ENCODE results near the gene NGB.

The NGB gene

DNA sequence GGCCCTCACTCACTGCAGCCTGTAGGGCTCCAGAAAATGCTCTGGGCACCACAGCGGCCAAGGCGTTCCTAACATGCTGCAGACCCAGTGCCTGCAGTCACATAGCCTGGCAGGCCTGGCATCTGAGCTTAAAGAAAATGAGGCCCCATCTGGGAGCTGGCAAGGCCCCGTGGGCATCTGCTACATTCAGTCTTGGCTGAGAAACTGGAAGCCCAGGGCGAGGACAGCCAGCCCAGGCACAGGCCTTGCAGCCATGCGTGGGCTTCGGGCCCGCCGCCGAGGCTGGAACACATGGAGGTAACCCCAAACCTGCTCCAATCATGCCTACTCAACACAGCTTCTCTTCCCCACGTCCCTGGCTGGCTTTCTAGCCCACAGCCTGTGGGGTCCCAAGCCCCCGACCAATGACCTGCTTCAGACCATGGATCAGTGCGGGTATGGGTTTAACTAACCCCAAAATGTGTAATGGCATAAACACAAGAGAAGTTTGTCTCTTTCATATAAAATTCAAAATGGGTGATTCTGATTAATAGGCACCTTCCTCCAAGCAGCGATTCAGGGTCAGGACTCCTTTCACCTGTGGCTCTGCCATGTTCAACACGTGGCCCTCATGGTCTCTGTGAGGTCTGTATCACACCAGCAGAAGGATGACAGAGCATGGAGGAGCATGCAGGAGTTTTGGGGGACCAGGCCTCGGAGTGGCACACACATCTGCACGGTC, 6.4 kb downstream of the NGB start:
- no peak for DNase-seq (ENCODE audit: low read depth)

GRCh38 chr14:77260631-77261030, 10.4 kb downstream of the NGB start:
- no peak for DNase-seq (ENCODE audit: low read depth)

DNA sequence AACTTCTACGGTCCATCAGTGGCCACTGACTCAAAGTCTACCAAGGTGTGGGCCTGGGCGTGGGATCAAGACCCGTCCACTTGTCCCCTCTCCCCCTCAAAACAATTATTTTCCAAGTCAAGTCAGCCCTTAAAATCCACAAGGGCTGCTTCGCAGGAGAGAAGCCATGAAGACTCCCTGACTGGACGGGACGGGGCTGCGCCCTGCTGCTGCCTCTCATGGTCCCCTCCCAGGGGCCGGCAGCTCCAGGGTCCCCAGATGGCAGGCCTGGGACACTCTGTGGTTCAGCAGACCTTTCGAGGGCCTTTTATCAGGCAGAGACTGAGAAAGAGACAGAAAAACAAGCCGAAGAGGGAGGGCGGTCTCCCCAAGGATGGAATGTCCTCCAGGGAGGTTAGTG, 10.8 kb downstream of the NGB start:
- DNase-seq (ENCODE audit: low read depth), result no peak

DNA sequence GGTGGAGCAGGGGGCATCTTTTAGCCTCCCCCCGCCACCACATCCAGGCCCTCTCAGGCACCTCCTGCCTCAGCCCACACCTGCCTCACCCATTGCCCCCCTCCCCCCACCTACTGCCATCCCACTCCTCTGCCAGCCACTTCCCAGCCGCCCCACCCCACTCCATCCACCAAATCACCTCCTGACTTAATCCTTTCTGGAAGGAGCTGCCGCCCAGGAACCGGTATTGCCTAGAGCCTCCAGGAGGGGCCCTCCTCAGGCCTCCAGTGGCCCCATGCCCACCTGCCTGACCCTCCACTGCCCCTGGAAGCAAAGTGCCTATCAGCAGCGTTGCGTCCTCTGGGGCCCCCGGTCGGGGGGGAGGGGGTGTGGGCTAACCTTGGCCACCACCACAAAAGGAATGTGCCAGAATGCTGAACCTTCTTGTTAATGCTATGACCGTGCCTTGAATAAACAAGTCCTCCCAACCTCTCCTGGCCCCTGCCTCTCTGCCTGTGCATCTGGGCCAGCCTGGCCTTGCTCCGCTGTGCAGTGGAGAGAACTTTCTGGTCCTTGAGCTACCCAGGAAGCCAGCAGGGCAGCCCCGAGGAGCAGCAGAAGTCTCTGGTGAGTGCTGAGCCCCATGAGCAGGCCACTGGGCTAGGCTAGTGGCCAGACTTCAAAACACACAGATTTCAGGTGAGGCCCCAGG, 11.8 kb downstream of the NGB start:
- no peak for DNase-seq (ENCODE audit: low read depth)

DNA sequence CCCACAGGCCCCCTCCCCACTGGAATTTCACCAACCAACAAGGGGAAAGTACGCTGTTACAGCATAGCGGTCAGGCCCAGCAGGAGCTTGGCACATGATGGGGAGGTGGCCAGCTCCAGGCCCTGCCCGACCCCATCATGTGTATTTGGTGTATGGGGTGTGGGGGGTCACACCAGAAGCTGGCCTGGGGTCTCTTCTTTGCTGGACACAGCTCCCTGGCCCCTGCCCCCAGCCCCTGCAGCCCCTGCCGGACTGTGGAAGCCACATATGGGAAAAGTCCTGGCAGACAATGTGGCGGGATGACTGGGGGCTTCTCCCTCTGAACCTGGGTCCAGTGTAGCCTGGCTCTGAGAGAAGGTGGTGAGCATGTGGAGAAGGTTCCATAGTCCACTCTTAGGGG, 12.4 kb downstream of the NGB start:
- no peak for DNase-seq (ENCODE audit: low read depth)

DNA sequence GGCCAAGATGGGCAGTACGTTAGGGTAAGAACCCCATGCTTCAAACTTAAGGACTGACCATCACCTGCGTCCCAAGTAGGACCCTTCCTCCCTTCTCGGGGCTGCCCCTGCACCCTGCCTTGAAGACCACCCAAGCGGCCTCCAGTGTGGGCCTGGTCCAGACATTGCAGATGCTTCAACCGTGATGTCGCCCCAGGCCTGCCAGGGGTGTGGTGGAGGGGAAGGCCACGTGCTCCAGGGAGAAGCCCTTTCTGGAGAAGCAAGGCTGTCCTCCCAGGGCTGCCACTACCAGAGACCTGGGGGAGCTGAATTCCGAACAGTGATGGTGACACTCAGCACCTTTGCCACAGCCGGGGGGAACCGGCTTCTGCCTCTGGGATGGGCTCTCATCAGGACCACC, 13.3 kb downstream of the NGB start:
- DNase-seq (ENCODE audit: low read depth), result no peak

DNA sequence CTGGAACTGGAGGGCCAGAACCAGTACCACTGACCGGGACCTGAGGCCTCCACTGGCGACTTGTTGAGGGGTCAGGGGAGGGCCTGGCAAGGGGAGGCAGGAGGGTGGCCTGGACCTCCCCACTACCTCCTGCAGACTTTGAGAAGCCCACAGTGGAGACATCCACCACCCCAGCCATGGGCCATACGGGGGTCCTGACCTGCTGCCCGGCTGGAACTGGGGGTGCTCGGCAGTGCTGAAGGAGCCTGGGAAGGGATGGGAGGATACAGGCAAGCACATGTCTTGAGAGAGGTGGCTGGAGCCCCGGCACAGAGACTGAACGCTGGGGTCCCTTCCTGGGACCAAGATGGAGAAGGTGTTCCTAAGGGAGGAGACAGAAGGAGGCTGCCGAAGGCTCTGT, 14.3 kb downstream of the NGB start:
- no peak for DNase-seq (ENCODE audit: low read depth)

- DNase-seq (ENCODE audit: low read depth), result no peak
Observed at GRCh38 chr14:77253333-77254190, 17.4 kb downstream of the NGB start.

- no peak for DNase-seq (ENCODE audit: low read depth)
Observed at GRCh38 chr14:77251870-77252269, 19.1 kb downstream of the NGB start.

DNA sequence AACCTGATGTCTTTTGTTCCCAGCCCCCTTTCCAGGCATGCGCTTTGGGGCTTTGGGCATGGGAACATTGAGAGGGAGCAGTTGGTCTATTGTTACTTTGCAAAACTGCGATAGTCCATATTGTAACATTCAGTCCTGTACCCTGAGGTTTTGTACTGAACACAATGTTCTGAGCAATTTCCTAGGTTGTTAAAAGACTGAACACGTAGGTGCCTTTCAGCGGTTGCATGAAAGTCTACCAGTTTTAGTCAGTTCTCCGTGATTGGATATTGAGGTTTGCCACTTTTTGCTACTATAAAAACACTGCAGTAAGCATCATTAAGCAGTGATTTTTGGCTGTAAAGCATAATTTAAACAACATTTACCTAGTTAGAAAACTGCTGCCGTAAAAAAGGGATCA, 20.1 kb downstream of the NGB start:
- DNase-seq (ENCODE audit: low read depth), result no peak

GRCh38 chr14:77249286-77249685, 21.7 kb downstream of the NGB start:
- no peak for DNase-seq (ENCODE audit: low read depth)

DNA sequence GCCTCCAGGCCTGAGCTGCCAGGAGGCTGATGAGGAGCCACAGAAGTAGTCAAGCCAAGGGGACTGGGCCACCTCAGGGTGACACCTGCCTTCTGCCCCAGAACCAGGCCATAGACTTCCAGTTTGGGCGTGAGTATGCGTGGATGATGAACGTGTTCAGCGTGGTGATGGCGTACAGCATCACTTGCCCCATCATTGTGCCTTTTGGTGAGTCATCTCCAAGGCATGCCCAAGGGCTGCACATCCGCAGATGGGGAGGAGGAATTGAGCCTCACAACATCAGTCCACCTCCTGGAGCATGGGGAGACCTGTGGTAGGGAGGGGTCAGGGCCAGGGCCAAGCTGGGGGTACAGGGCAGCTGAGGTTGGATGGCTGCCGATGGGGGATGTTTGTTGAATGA, 22.3 kb downstream of the NGB start:
- DNase-seq (ENCODE audit: low read depth), result no peak

DNA sequence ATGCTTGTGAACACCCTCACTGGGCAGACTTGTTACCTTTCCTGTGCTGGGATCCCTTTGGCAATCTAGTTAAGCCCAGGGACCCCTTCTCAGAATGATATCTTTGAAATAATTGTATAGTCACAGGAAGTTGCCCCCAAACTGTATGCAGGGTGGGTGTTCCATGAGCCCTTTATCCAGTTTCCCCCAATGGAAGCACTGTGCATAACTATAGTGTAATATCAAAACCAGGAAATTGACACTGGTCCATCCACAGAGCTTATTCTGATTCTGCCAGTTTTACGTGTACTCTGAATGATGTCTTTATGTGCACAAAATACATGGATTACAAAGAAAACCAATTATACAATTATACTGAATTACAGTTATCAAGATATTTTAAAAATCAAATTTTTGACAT, 24.2 kb downstream of the NGB start:
- no peak for DNase-seq (ENCODE audit: low read depth)

DNA sequence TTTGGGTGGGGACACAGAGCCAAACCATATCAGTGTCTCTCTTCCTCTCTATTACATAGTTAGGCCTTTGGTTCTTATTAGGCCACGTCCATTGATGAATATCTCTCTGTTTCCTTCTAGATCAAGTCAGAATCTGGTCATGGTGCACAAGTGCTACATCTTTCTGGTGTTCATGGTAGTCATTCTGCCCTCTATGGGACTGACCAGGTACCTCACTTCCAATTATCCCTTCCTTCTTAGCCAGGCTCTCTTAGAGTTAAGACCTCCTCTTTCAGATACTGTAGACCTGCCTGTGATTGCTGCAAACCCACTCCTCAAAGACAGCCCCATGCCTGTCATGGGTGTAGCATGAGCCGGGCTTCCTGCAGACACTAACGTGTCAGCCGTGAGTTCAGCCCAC, 25.2 kb downstream of the NGB start:
- DNase-seq (ENCODE audit: low read depth), result no peak

GRCh38 chr14:77243853-77244252, 27.2 kb downstream of the NGB start:
- no peak for DNase-seq (ENCODE audit: low read depth)

GRCh38 chr14:77242752-77243151, 28.3 kb downstream of the NGB start:
- DNase-seq (ENCODE audit: low read depth), result no peak

DNA sequence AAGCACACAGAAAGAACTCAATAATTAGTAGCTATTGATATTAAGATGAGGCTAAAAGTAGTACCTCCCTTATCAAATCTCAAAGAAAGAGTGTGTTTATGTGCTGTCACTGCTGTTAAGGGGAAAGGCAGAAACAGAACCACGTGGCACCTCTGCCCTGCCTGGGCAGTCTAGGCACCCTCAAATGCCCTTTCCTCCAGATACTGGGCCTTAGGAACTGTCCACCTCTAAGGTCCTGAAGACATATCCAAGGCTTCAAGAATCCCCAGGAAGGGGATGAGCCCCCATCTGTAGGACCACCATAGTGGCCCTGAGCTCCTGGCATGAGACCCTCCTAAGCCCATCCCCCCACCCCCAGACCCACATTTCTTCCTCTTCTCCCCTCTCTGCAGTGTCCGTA, 29.1 kb downstream of the NGB start:
- no peak for DNase-seq (ENCODE audit: low read depth)

DNA sequence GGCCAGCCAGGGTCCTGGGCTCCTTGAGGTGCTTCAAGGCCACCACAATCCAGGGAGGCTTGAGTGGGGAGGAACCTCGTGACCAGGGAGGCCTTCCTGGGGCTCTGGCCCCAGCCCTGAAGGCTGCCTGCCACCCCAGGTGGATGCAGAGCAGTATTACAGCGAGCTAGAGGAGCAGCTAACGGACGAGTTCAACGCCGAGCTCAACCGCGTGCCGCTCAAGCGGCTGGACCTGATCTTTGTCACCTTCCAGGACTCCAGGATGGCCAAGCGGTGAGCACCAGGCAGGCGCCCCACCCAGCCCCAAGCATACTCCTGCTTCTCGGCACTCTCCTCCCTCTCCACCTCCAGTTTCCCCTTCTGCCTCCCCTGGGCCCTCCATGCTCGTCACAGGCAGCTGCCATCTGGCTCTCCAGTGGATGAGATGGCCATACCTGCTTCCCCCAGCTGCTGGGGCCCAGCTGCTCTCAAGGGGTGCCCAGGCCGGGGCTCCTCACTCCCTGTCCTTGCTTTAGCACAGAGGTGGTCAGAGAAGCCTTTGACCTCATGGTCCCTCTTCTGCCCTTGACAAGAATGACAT, 30.6 kb downstream of the NGB start:
- DNase-seq (ENCODE audit: low read depth), result no peak

GRCh38 chr14:77239412-77239811, 31.6 kb downstream of the NGB start:
- no peak for DNase-seq (ENCODE audit: low read depth)

GRCh38 chr14:77238996-77239395, 32.0 kb downstream of the NGB start:
- no peak for DNase-seq (ENCODE audit: low read depth)

DNA sequence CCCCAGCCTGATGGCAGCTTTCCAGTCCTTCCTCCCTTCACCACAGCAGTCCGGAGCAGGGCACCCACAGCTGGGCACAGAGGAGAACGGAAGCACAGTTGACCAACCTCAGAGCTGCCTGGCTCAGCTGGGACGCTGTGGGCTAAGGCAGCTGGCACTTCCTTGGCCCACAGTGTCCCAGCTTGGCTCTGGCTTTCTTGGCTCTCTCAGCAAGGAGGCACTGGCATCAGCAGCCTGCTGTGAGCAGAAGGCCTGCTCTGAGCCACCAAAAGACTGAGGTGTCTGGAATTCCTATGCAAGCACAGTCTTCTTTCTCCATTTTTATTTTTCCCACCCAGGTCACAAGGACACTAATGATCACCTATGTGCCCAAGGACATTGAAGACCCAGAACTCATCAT, 32.6 kb downstream of the NGB start:
- DNase-seq (ENCODE audit: low read depth), result no peak

DNA sequence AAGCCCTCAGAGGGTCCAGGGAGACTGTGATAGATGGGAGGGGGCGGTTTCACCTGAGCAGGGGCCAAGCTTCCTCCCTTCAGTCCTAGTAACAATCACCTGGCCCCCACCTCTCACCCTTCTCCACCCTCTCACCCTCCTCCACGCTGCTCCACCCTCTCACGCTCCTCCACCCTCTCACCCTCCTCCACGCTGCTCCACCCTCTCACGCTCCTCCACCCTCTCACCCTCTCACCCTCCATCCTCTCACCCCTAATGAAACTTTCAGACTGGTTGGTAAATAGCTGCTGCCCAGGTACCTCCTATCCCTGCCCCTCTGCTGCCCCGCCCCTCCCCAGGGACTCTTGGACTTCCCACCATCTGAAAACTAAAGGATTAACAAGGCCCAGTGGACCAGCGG, 34.2 kb downstream of the NGB start:
- DNase-seq (ENCODE audit: low read depth), result no peak

DNA sequence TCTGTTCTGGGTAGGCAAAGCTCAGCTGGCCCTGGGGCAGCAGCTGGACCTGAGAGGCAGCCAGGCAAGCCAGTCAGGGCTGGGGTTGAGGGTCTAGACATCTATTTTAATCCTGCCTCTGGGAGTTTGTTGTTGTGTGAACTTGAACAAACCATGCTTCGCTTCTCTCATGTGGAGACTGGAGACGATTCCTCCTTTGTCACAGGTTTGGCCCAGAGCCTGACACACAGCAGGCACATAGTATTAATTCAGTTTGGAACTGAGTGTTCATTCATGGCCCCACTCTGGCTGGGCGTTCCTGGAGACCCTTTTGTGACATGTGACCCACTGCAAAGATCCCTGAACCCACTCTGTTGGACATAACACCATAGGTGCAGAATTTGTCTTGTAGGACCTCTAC, 39.3 kb downstream of the NGB start:
- DNase-seq (ENCODE audit: low read depth), result no peak

Data from activated T-helper 9 cell treated with anti-CD3 and anti-CD28 coated beads, Interleukin-2, amount 50 U/mL, for 16 hours (primary cell).